Erythroblast (primary cell): ENCODE measurements around the gene FPR2.

ENCODE experiments used
- DNase-seq, 2 experiments: peaks; one replicate each; lab custom pipeline; 2025; lab: John Stamatoyannopoulos, UW
- GATA1 ChIP-seq: IDR thresholded peaks from 2 replicates; pipeline ENCODE4 v1.6.1; 2011; ENCODE audit warnings: low read depth, mild to moderate bottlenecking, control low read depth, low read length, moderate library complexity
- POLR2A ChIP-seq: IDR thresholded peaks from 2 replicates; pipeline ENCODE4 v1.6.1; 2011; ENCODE audit warnings: mild to moderate bottlenecking, low read length

FPR2 gene

DNA sequence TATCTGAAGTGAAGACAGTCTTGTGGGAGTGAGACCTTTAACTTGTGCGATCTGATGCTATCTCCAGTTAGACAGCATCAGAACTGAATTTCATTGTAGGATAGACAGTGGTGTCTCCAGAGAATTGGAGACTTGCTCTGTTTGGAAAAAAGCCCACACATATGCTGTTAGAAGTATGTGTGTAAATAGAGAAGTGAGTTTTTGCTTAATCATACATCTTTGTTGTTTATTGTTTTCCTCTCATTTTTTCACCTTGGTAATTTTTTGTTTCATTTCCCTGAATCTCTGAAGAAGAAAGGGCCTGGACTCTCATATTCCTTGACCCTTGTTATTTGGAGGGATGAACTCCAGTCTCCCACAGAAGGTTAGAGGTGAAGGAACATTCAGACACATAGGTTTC is 55.7 kb downstream of the FPR2 start:
- no peak for TF ChIP-seq GATA1
- no peak for TF ChIP-seq POLR2A
- DNase-seq: no peak

- TF ChIP-seq POLR2A: no peak
- TF ChIP-seq GATA1: no peak
- DNase-seq: no peak
Measured at GRCh38 chr19:51820011-51820410, 59.0 kb downstream of the FPR2 start.
